Measurements from ENCODE around the gene PYGL. TPM values are rescaled to one million over a fixed set of nuclear protein-coding genes. Genes with fewer than 3 reads are reported as not detected.
"Not testable (repeated sequence)": the region's sequence is repeated elsewhere in the genome, so short reads cannot be mapped to it uniquely, and the experiment has no call there.

PYGL gene
- 161 and 270 TPM in 2 replicates for total RNA-seq
- polyA plus RNA-seq (2012), result 115 TPM

- DNase-seq (ENCODE audit: low read depth), result peak; percentile 83
These were observed at the start of gene PYGL for GRCh38 chr14:50943943-50944646. TSS of gene PYGL (minus strand) at chr14:50944483. CDS start at chr14:50944403, 80 bp downstream.

GRCh38 chr14:50985859-50986331 lies 41.6 kb upstream of the PYGL start:
- no peak for DNase-seq (ENCODE audit: low read depth)

- peak; percentile 26 for DNase-seq (ENCODE audit: low read depth)
These were observed 41.0 kb upstream of the PYGL start for GRCh38 chr14:50985124-50985858.

- no peak for DNase-seq (ENCODE audit: low read depth)
These were observed 39.9 kb upstream of the PYGL start for GRCh38 chr14:50984036-50984710.

GRCh38 chr14:50979941-50980850 lies 35.9 kb upstream of the PYGL start:
- DNase-seq (ENCODE audit: low read depth), result no peak

- DNase-seq (ENCODE audit: low read depth), result no peak
These were observed 34.6 kb upstream of the PYGL start for GRCh38 chr14:50978888-50979287.

- DNase-seq (ENCODE audit: low read depth), result no peak
These were observed 34.2 kb upstream of the PYGL start for GRCh38 chr14:50978529-50978871.

GRCh38 chr14:50977863-50978528 lies 33.7 kb upstream of the PYGL start:
- DNase-seq (ENCODE audit: low read depth), result no peak

GRCh38 chr14:50974118-50974517 lies 29.8 kb upstream of the PYGL start:
- DNase-seq (ENCODE audit: low read depth), result peak; percentile 65

GRCh38 chr14:50972734-50973133 lies 28.5 kb upstream of the PYGL start:
- DNase-seq (ENCODE audit: low read depth), result no peak

GRCh38 chr14:50970886-50971781 lies 26.9 kb upstream of the PYGL start:
- no peak for DNase-seq (ENCODE audit: low read depth)

GRCh38 chr14:50967790-50968189 lies 23.5 kb upstream of the PYGL start:
- peak; percentile 39 for DNase-seq (ENCODE audit: low read depth)

GRCh38 chr14:50967103-50967502 lies 22.8 kb upstream of the PYGL start:
- no peak for DNase-seq (ENCODE audit: low read depth)

GRCh38 chr14:50964683-50965390 lies 20.6 kb upstream of the PYGL start:
- DNase-seq (ENCODE audit: low read depth), result peak; percentile 80

GRCh38 chr14:50963919-50964318 lies 19.6 kb upstream of the PYGL start:
- DNase-seq (ENCODE audit: low read depth), result no peak

GRCh38 chr14:50961605-50962221 lies 17.4 kb upstream of the PYGL start:
- peak; percentile 34 for DNase-seq (ENCODE audit: low read depth)

GRCh38 chr14:50957296-50957695 lies 13.0 kb upstream of the PYGL start:
- DNase-seq (ENCODE audit: low read depth), result peak; percentile 28

GRCh38 chr14:50956421-50956820 lies 12.1 kb upstream of the PYGL start:
- not testable (repeated sequence) for DNase-seq (ENCODE audit: low read depth)

Measured in myocyte (in vitro differentiated cells).